Measurements from ENCODE around the gene ZNF580. TPM values are rescaled to one million over a fixed set of nuclear protein-coding genes. Genes with fewer than 3 reads are reported as not detected.

Gene ZNF580
- total RNA-seq, 1 donor from 2014 or later, result 163 TPM

GRCh38 chr19:55663846-55664536, 23.2 kb downstream of the ZNF580 start:
- no peaks in the 10 kb centered on the region for H3K9me3 ChIP-seq
- H3K4me1 ChIP-seq, result peaks cover 1 to 8% of the 10 kb centered on the region in 2 donors
- no peak for TF ChIP-seq CTCF (IDR thresholded peaks at IDR 0.05)
- intact Hi-C loops (cut with DNase I), result no loop called here
- peaks cover 95 to 97% of the 10 kb centered on the region in 2 donors for H3K36me3 ChIP-seq
- H3K27me3 ChIP-seq, result no peaks in the 10 kb centered on the region
- no peak overlapping the region for H3K27ac ChIP-seq
- no peak overlapping the region for H3K4me3 ChIP-seq
- no peak for DNase-seq (ENCODE audit: low spot score in 2 of 2)

GRCh38 chr19:55666343-55667005, 25.7 kb downstream of the ZNF580 start:
- H3K27me3 ChIP-seq, result no peaks in the 10 kb centered on the region
- DNase-seq (ENCODE audit: low spot score in 2 of 2), result no peak
- no peak overlapping the region for H3K27ac ChIP-seq
- H3K9me3 ChIP-seq, result no peaks in the 10 kb centered on the region
- intact Hi-C loops (cut with DNase I), result no loop called here
- no peak overlapping the region for H3K4me3 ChIP-seq
- peaks cover 90 to 96% of the 10 kb centered on the region in 2 donors for H3K36me3 ChIP-seq
- H3K4me1 ChIP-seq, result no peaks in the 10 kb centered on the region
- no peak for TF ChIP-seq CTCF (IDR thresholded peaks at IDR 0.05)

- intact Hi-C loops (cut with DNase I), result no loop called here
- no peak for DNase-seq (ENCODE audit: low spot score in 2 of 2)
- no peaks in the 10 kb centered on the region for H3K4me1 ChIP-seq
- H3K9me3 ChIP-seq, result no peaks in the 10 kb centered on the region
- H3K4me3 ChIP-seq, result no peak overlapping the region
- TF ChIP-seq CTCF (IDR thresholded peaks at IDR 0.05), result no peak
- H3K27me3 ChIP-seq, result no peaks in the 10 kb centered on the region
- no peak overlapping the region for H3K27ac ChIP-seq
- H3K36me3 ChIP-seq, result peaks cover 85 to 90% of the 10 kb centered on the region in 2 donors
Observed at GRCh38 chr19:55667006-55667381, 26.2 kb downstream of the ZNF580 start.

GRCh38 chr19:55667511-55667910, 26.7 kb downstream of the ZNF580 start:
- Histone ChIP-seq H3K4me3 (no peak overlapping the region), H3K9me3 (no peaks in the 10 kb centered on the region), H3K27ac (no peak overlapping the region), H3K36me3 (peaks cover 79 to 85% of the 10 kb centered on the region in 2 donors), H3K27me3 (no peaks in the 10 kb centered on the region), H3K4me1 (no peaks in the 10 kb centered on the region)
- TF ChIP-seq CTCF (IDR thresholded peaks at IDR 0.05), result no peak
- DNase-seq (ENCODE audit: low spot score in 2 of 2), result no peak
- intact Hi-C loops (cut with DNase I), result no loop called here

GRCh38 chr19:55667958-55668357, 27.2 kb downstream of the ZNF580 start:
- intact Hi-C loops (cut with DNase I), result no loop called here
- no peak for TF ChIP-seq CTCF (IDR thresholded peaks at IDR 0.05)
- H3K27ac ChIP-seq, result no peak overlapping the region

More at GRCh38 chr19:55667958-55668357, 27.2 kb downstream of the ZNF580 start:
- no peaks in the 10 kb centered on the region for H3K27me3 ChIP-seq
- H3K9me3 ChIP-seq, result no peaks in the 10 kb centered on the region
- no peak overlapping the region for H3K4me3 ChIP-seq
- no peaks in the 10 kb centered on the region for H3K4me1 ChIP-seq
- no peak for DNase-seq (ENCODE audit: low spot score in 2 of 2)
- peaks cover 75 to 81% of the 10 kb centered on the region in 2 donors for H3K36me3 ChIP-seq

Measured in ascending aorta (tissue), 2 donors.